ENCODE measurements around the gene RAG1. TPM values are rescaled to one million over a fixed set of nuclear protein-coding genes. Genes with fewer than 3 reads are reported as not detected.
"Not testable (repeated sequence)": the region's sequence is repeated elsewhere in the genome, so short reads cannot be mapped to it uniquely, and the experiment has no call there.

RAG1 gene
- polyA plus RNA-seq, 1 donor (not counting 4 experiments of a cell fraction or from before 2014, with no cell fraction given), result 1.3 TPM

GRCh38 chr11:36540998-36541397, 26.8 kb upstream of the RAG1 start:
- FAIRE-seq, result peak; percentile 69
- H3K36me3 ChIP-seq (ENCODE audit: control insufficient read depth in 2 of 2, extremely low read depth in 1 of 2, insufficient read depth in 2 of 2, low read length in 2 of 2), result no peaks in the 10 kb centered on the region
- no peaks in the 10 kb centered on the region for H3K79me2 ChIP-seq (ENCODE audit: control insufficient read depth, insufficient read depth, low read length)
- no peaks in the 10 kb centered on the region for H3K9me3 ChIP-seq (ENCODE audit: control insufficient read depth, low read depth, low read length)
- H3K4me3 ChIP-seq (ENCODE audit: control insufficient read depth in 2 of 3, extremely low read depth in 1 of 3, insufficient read depth in 2 of 3, low read depth in 1 of 3, low read length in 3 of 3), result no peak overlapping the region
- H3K9me1 ChIP-seq (ENCODE audit: control insufficient read depth, extremely low read depth, insufficient read depth, low read length), result no peaks in the 10 kb centered on the region
- H3K27me3 ChIP-seq (ENCODE audit: control insufficient read depth, extremely low read depth, insufficient read depth, low read length), result no peaks in the 10 kb centered on the region
- no peak overlapping the region for H3K4me2 ChIP-seq (ENCODE audit: control insufficient read depth, extremely low read depth, insufficient read depth, low read depth, low read length)
- H2AFZ ChIP-seq (ENCODE audit: control insufficient read depth, low read length), result no peak overlapping the region
- dilution Hi-C loops (cut with MboI; ENCODE audit: extremely low pct_ligation_motif_present, low sequenced_read_pairs), result no loop called here
- TF ChIP-seq CTCF (optimal IDR thresholded peaks at IDR 0.05 in 1 of 3, IDR thresholded peaks at IDR 0.05 in 1 of 3, conservative IDR thresholded peaks at IDR 0.05 in 1 of 3; ENCODE audit: extremely low read depth in 1 of 3, insufficient read depth in 2 of 3, low read length in 3 of 3) (peak; percentile 52 to 78 (median 62)), EZH2 (IDR thresholded peaks at IDR 0.05; ENCODE audit: low read length) (no peak)
- H3K4me1 ChIP-seq (ENCODE audit: control insufficient read depth, extremely low read depth, insufficient read depth, low read length), result no peaks in the 10 kb centered on the region
- no peaks in the 10 kb centered on the region for H4K20me1 ChIP-seq (ENCODE audit: control insufficient read depth, extremely low read depth, insufficient read depth, low read length)
- no peak for DNase-seq (ENCODE audit: low read depth, low spot score)
- no peak overlapping the region for H3K27ac ChIP-seq (ENCODE audit: control insufficient read depth, insufficient read depth, low read length)
- H3K9ac ChIP-seq (ENCODE audit: control insufficient read depth, extremely low read depth, insufficient read depth, low read length), result no peak overlapping the region

DNA sequence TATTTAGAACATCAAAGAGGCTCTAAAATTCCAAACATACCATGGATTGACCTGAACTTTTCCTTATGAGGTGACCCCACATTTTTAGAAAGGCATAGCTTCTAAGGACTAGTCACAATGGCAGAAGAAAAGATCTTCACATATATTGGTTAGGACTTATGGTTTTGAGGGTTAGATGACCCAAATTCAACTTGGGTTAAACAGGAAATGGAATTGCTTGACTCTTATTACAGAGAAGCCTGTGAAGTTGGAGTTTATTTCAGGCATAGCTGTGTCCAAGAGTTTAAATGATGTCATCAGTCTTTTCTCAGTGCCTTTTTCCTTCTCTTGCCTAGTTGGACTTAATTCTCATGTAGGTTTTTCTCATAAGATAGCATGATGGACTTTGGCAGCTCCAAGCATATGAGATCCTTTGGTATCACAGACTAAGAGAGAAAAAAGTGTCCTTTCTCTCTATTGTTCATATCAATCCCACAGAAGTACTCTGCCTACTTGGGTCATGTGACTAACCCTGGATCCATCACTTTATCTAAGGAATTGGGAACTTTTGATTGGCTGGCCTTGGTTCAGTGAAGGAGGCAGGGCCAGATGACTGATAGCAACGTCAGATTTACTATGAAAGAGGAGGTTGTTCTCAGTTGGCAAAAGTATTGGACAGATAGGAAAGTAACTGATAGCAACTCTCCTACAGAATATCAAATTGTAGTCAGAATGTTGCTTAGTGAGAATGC, 17.3 kb upstream of the RAG1 start:
- Histone ChIP-seq H3K9ac (ENCODE audit: control insufficient read depth, extremely low read depth, insufficient read depth, low read length) (no peak overlapping the region), H3K9me3 (ENCODE audit: control insufficient read depth, low read depth, low read length) (no peaks in the 10 kb centered on the region), H4K20me1 (ENCODE audit: control insufficient read depth, extremely low read depth, insufficient read depth, low read length) (no peaks in the 10 kb centered on the region), H2AFZ (ENCODE audit: control insufficient read depth, low read length) (no peak overlapping the region), H3K9me1 (ENCODE audit: control insufficient read depth, extremely low read depth, insufficient read depth, low read length) (no peaks in the 10 kb centered on the region), H3K4me1 (ENCODE audit: control insufficient read depth, extremely low read depth, insufficient read depth, low read length) (no peaks in the 10 kb centered on the region), H3K4me2 (ENCODE audit: control insufficient read depth, extremely low read depth, insufficient read depth, low read depth, low read length) (no peak overlapping the region), H3K36me3 (ENCODE audit: control insufficient read depth in 2 of 2, extremely low read depth in 1 of 2, insufficient read depth in 2 of 2, low read length in 2 of 2) (no peaks in the 10 kb centered on the region), H3K79me2 (ENCODE audit: control insufficient read depth, insufficient read depth, low read length) (no peaks in the 10 kb centered on the region), H3K27me3 (ENCODE audit: control insufficient read depth, extremely low read depth, insufficient read depth, low read length) (no peaks in the 10 kb centered on the region), H3K27ac (ENCODE audit: control insufficient read depth, insufficient read depth, low read length) (no peak overlapping the region), H3K4me3 (ENCODE audit: control insufficient read depth in 2 of 3, extremely low read depth in 1 of 3, insufficient read depth in 2 of 3, low read depth in 1 of 3, low read length in 3 of 3) (no peak overlapping the region)
- no peak for TF ChIP-seq CTCF (optimal IDR thresholded peaks at IDR 0.05 in 1 of 3, IDR thresholded peaks at IDR 0.05 in 1 of 3, conservative IDR thresholded peaks at IDR 0.05 in 1 of 3; ENCODE audit: extremely low read depth in 1 of 3, insufficient read depth in 2 of 3, low read length in 3 of 3)
- no peak for TF ChIP-seq EZH2 (IDR thresholded peaks at IDR 0.05; ENCODE audit: low read length)
- dilution Hi-C loops (cut with MboI; ENCODE audit: extremely low pct_ligation_motif_present, low sequenced_read_pairs), result no loop called here
- DNase-seq (ENCODE audit: low read depth, low spot score) (no peak), FAIRE-seq (no peak)

DNA sequence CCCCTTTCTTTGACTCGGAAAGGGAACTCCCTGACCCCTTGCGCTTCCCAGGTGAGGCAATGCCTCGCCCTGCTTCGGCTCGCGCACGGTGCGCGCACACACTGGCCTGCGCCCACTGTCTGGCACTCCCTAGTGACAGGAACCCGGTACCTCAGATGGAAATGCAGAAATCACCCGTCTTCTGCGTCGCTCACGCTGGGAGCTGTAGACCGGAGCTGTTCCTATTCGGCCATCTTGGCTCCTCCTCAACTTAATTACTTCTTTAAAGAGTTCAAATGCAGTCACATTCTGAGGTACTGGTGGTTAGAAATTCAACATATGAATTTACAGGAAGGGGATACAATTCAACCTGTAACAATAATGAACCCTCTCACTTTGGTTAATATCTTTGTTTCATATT, 10.4 kb upstream of the RAG1 start:
- DNase-seq (ENCODE audit: low read depth, low spot score); H3K4me2 ChIP-seq (ENCODE audit: control insufficient read depth, extremely low read depth, insufficient read depth, low read depth, low read length); dilution Hi-C loops (cut with MboI; ENCODE audit: extremely low pct_ligation_motif_present, low sequenced_read_pairs); H3K9me1 ChIP-seq (ENCODE audit: control insufficient read depth, extremely low read depth, insufficient read depth, low read length); H4K20me1 ChIP-seq (ENCODE audit: control insufficient read depth, extremely low read depth, insufficient read depth, low read length); H3K27ac ChIP-seq (ENCODE audit: control insufficient read depth, insufficient read depth, low read length); FAIRE-seq; H2AFZ ChIP-seq (ENCODE audit: control insufficient read depth, low read length); H3K4me3 ChIP-seq (ENCODE audit: control insufficient read depth in 2 of 3, extremely low read depth in 1 of 3, insufficient read depth in 2 of 3, low read depth in 1 of 3, low read length in 3 of 3); H3K79me2 ChIP-seq (ENCODE audit: control insufficient read depth, insufficient read depth, low read length); H3K36me3 ChIP-seq (ENCODE audit: control insufficient read depth in 2 of 2, extremely low read depth in 1 of 2, insufficient read depth in 2 of 2, low read length in 2 of 2); H3K9ac ChIP-seq (ENCODE audit: control insufficient read depth, extremely low read depth, insufficient read depth, low read length); H3K4me1 ChIP-seq (ENCODE audit: control insufficient read depth, extremely low read depth, insufficient read depth, low read length); H3K9me3 ChIP-seq (ENCODE audit: control insufficient read depth, low read depth, low read length); H3K27me3 ChIP-seq (ENCODE audit: control insufficient read depth, extremely low read depth, insufficient read depth, low read length): not testable (repeated sequence)
